NCI-H146 treated with DMSO at 0.1 percent for 48 hours (cell line): Measurements from ENCODE around the gene SIVA1.

Experiments used
- DNase-seq: peaks from one replicate; lab custom pipeline; 2025; ENCODE audit not compliant: unreplicated experiment; lab: John Stamatoyannopoulos, UW

Gene SIVA1

DNA sequence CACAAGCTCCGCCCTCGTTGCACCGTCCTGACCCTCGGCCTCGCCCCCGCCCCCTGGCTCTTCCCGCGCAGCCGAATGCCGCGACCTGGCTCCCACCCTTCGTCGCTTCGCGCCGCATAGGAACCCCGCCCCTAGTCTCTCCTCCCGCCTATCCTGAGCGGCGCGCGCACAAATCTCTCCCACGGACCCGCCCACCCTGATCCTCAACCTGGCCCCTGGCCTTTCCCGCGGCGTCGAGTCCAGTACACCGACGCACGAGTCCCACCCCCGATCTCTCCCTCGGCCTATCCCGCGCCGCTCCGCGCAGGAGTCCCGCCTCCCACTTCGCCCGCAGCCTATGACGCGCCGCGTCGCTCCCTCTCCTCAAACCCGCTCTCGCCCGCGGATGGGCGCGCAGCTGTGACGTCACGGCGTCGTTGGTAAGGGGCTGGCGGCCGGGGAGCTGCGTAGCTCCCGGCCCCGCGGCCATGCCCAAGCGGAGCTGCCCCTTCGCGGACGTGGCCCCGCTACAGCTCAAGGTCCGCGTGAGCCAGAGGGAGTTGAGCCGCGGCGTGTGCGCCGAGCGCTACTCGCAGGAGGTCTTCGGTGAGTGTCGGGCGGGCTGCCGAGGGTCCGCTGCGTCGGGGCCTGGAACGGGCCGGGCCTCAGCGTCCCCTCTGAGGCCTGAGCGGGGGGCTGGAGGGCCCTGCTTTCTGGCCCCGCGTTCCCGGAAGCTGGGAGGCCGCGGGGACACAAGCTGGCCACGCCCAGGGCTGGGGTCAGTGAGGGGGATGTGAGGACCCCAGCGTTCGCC lies at the start of gene SIVA1:
TSS of gene SIVA1 (plus strand) at position 413 of the 793 bp plus-strand sequence. CDS start at position 468, 55 bp downstream.
- peak; percentile 100 for DNase-seq

DNA sequence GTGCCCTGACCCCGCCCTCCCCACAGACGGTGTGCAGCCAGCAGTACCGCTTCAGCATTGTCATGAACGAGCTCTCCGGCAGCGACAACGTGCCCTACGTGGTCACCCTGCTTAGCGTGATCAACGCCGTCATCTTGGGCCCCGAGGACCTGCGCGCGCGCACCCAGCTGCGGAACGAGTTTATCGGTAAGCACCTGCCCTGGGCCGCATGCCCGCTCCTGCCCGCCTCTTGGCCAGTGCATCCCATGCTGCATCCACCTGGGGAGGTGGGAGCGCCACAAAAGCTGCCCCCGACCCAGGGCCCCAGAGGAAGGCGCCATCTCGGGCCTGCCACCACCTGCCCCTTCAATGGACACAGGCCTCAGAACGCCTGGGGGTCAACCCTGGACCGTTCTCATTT lies 49.7 kb upstream of the SIVA1 start:
- no peak for DNase-seq

- DNase-seq = no peak
Measured at GRCh38 chr14:104704252-104704651, 48.7 kb upstream of the SIVA1 start.

DNA sequence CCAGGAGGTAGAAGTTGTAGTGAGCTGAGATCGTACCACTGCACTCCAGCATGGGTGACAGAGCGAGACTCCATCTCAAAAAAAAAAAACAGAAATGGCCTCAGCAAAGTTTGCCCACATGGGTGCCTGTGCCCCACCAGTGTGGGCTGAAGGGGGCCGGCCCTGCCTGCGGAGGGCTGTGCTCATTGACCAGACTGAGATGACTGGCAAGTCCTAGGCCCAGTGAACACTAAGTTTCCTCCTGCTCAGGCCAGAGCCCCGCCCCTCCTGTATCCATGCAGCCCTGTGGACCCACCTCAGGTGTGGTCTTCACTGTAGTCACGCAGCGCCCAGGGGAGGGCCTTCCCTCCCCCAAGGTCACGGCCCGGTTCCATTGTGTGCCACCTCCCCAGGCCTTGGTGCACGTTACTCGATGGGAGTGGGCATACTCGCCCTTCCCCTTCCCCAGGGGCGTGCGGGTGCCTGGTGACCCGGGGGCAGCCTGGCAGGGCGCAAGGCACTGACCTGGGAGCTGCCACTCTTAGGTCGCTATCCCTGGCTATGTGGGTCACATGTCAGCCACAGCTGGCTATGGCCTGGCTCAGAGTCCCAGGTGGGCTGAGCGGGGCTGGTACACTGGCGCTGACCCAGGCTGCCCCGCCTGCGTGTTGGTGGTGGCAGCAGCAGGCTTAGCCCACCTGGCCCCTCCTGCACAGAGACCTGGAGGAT lies 47.5 kb upstream of the SIVA1 start:
- DNase-seq = no peak

- no peak for DNase-seq
Measured at GRCh38 chr14:104706733-104707607, 46.0 kb upstream of the SIVA1 start.

GRCh38 chr14:104707608-104708595 lies 45.0 kb upstream of the SIVA1 start:
- peak; percentile 45 for DNase-seq

DNA sequence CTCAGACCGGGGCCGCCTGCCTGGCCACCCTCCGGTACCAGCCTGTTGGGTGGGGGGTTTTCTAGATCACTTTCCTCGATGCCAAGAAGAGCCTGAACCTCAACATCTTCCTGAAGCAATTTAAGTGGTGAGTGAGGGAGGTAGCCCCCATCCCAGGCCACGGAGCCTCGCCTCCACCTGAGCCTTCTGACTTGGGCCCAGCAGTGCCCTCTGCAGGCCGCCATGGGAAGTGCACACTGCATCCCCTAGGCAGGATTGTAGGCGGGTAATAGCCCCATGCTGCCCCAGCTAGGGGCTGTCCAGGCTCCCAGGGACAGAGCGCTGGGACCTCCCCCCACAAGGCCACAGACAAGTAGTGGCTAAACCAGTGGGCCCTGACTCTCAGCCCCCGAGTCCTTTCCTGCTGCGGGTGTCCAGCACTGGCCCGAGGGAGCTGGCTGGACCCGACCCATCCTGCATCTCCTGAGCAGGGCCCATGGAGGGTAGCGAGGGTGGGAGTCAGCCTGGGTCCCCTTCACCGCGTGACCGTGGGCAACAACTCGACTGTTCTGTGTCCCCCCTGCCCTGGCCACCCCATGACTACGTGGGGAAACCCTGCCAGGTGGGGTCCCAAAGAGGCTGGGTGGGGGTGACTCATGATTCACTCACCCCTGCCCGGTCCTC lies 44.2 kb upstream of the SIVA1 start:
- DNase-seq = peak; percentile 45

GRCh38 chr14:104709387-104710039 lies 43.4 kb upstream of the SIVA1 start:
- DNase-seq = no peak

GRCh38 chr14:104710071-104710735 lies 42.7 kb upstream of the SIVA1 start:
- no peak for DNase-seq

GRCh38 chr14:104712881-104713734 lies 39.8 kb upstream of the SIVA1 start:
- DNase-seq = no peak

DNA sequence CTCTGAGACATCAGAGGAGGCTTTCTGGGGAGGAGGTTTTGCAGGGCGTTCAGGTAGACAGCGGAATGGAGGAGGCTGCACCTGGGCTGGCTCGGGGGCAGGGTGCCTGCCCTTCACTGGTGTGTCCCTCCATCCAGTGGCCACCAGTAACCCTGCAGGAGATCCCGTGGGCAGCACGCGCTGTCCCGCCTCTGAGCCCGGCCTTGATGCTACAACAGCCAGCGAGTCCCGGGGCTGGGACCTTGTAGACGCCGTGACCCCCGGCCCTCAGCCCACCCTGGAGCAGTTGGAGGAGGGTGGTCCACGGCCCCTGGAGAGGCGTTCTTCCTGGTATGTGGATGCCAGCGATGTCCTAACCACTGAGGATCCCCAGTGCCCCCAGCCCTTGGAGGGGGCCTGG lies 38.9 kb upstream of the SIVA1 start:
- no peak for DNase-seq

GRCh38 chr14:104714681-104715080 lies 38.3 kb upstream of the SIVA1 start:
- DNase-seq = no peak

DNA sequence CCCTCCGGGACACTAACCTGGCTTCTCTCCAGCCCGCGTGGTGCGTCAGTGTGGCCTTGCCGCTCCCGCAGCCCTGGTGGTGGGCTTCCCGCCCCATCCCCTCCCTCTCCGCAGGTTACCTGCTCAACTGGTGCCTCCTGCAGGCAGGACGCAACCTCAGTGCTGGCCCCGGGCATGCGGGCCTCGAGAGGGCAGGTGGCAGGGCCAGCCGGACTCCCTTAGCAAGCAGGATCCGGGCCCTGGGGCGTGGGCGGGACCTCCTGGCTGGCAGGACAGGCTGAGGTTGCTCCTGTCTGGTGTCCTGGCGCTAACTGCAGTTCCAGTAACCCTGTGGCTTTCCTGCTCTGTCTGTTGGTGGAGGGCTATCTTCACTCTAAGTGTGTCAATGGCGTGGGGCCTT lies 37.5 kb upstream of the SIVA1 start:
- DNase-seq = no peak

GRCh38 chr14:104715871-104716270 lies 37.1 kb upstream of the SIVA1 start:
- DNase-seq = no peak

- no peak for DNase-seq
Measured at GRCh38 chr14:104717137-104717536, 35.8 kb upstream of the SIVA1 start.

DNA sequence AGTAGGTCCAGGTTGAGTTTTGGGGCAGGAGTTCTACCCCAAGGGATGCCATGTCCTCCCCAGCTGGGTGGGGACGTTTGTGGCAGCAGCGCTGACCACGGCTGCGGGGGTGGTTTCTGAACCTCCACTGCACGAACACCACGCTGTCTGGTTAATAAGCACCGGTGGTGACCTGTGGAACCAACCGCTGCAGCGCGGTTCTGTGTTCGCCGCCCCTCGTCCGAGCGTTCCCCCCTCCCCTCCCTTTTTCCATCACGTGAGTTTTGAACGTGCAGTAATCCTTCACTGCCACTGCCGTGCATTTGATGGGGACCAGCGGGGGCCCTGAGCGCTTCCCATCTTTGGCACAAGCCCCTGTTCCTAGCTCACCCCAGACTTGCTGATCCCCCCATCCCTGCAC lies 35.3 kb upstream of the SIVA1 start:
- DNase-seq = no peak

DNA sequence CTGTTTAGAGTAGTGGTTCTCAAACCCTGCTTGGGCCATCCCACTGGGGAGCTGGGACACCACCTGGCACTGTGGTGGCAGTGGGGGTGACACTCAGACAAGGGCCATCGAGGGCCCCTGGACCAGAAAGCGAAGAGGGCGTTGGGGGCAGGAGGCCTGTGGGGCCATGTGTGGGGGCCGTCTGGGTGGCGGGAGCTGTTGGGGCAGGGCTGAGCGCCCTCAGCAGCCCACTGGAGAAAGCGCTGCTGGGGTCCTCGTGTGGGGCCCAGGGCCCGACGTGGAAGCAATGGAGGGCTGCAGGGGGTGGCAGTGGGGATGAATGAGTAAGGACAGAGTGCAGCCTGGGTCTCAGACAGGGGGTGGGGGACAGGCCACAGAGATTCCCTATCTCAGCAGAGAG lies 34.8 kb upstream of the SIVA1 start:
- no peak for DNase-seq

DNA sequence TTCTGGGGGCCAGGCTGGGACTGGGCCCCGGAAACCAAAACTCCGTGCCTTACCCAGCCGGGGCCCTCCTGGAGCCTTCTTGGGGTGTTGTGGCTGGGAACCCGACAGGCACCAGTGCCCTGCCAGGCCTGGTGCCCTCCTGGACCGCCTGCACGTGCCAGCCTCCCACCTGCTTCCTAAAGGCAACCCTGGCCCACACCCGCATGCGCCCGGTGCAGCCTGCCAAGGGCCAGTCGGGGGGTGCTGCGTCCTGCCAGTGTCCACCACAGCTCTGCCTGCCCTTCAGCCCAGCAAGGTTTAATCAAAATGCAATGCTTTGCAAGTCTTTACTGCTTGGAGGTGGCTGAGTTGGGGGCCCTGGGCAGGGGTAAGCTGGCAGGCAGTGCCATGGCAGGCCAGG lies 34.1 kb upstream of the SIVA1 start:
- no peak for DNase-seq
